Spinal cord (tissue), 10 donors: Measurements from ENCODE around the gene RREB1. TPM values are rescaled to one million over a fixed set of nuclear protein-coding genes. Genes with fewer than 3 reads are reported as not detected.

Experiments
- DNase-seq, 6 donors: peaks; one replicate each; pipeline versions ENCODE4 v3.0.0 to v3.0.0-alpha.2; 2013 to 2015; ENCODE audit warnings: low spot score in 6 of 6, low read depth in 4 of 6
- H3K27ac ChIP-seq: one replicate; pipeline ENCODE4 v1.5.1; 2013; ENCODE audit warnings: low read depth, low read length, control low read depth
- H3K27me3 ChIP-seq: one replicate; pipeline ENCODE4 v1.6.1; 2013; ENCODE audit warnings: low read length; ENCODE audit not compliant: control insufficient read depth, insufficient read depth
- H3K36me3 ChIP-seq: one replicate; pipeline ENCODE4 v1.6.1; 2013; ENCODE audit warnings: low read length; ENCODE audit not compliant: control insufficient read depth, insufficient read depth
- H3K4me1 ChIP-seq: one replicate; pipeline ENCODE4 v1.6.1; 2013; ENCODE audit warnings: low read length; ENCODE audit not compliant: control insufficient read depth, insufficient read depth
- H3K4me3 ChIP-seq: one replicate; pipeline ENCODE4 v1.5.1; 2013; ENCODE audit warnings: low read depth, low read length, control low read depth
- H3K9me3 ChIP-seq: one replicate; pipeline ENCODE4 v1.6.1; 2013; ENCODE audit warnings: low read length; ENCODE audit not compliant: control insufficient read depth, insufficient read depth
- WGBS: methylation state at CpG from one replicate; pipeline ENCODE4 v1.1.5; 2013; ENCODE audit warnings: missing lambda C conversion rate; ENCODE audit not compliant: insufficient coverage; 5-methylcytosine and 5-hydroxymethylcytosine counted together
- polyA plus RNA-seq, 2 donors: library from polyadenylated mRNA; unstranded; fragments of 120-200 nt; gene quantifications; one replicate each; pipeline ENCODE4 v1.2.1, GENCODE V29; 2013; ENCODE audit not compliant: insufficient read length in 2 of 2
- total RNA-seq, 2 donors: library from RNA; depleted of rRNA in 1 of 2; stranded (reverse); fragments of 120-200 nt in 1 of 2; fragments of >200 nt in 1 of 2; gene quantifications; one replicate each; pipeline versions ENCODE4 v1.2.3 to v1.2.4, GENCODE V29; 2013 to 2014
- donor health status: healthy.

The RREB1 gene
- total and polyA plus RNA-seq, 4 donors, result 7.2 to 16.4 (median 10.3) TPM

DNA sequence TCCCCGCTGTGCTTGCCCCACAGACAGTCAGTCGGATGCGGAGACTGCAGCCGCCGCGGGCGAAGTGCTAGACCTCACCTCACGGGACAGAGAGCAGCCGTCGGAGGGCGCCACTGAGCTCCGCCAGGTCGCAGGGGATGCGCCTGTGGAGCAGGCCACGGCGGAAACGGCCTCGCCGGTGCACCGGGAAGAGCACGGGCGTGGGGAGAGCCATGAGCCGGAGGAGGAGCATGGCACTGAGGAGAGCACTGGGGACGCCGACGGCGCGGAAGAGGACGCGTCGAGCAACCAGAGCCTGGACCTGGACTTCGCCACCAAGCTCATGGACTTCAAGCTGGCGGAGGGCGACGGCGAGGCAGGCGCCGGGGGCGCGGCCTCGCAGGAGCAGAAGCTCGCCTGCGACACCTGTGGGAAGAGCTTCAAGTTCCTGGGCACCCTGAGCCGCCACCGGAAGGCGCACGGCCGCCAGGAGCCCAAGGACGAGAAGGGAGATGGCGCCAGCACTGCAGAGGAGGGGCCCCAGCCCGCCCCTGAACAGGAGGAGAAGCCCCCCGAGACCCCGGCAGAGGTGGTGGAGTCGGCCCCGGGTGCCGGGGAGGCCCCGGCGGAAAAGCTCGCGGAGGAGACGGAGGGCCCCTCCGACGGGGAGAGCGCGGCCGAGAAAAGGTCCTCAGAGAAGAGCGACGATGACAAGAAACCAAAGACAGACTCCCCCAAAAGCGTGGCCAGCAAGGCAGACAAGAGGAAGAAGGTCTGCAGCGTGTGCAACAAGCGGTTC is 138.8 kb downstream of the RREB1 start:
- no peak overlapping the region for H3K4me3 ChIP-seq
- H3K27ac ChIP-seq, result no peak overlapping the region
- WGBS, result 88% methylated on average over 71 of the region's 71 CpGs
- H3K4me1 ChIP-seq, result peaks cover 4% of the 10 kb centered on the region
- no peaks in the 10 kb centered on the region for H3K9me3 ChIP-seq
- H3K27me3 ChIP-seq, result no peaks in the 10 kb centered on the region
- peaks cover 34% of the 10 kb centered on the region for H3K36me3 ChIP-seq
- no peak for DNase-seq

- H3K36me3 ChIP-seq, result peaks cover 38% of the 10 kb centered on the region
- H3K9me3 ChIP-seq, result no peaks in the 10 kb centered on the region
- H3K27ac ChIP-seq, result no peak overlapping the region
- no peaks in the 10 kb centered on the region for H3K27me3 ChIP-seq
- no peak overlapping the region for H3K4me3 ChIP-seq
- WGBS, result 97% methylated on average over 15 of the region's 15 CpGs
- H3K4me1 ChIP-seq, result peaks cover 8% of the 10 kb centered on the region
- no peak for DNase-seq
These were observed 139.4 kb downstream of the RREB1 start for GRCh38 chr6:7247179-7247456.

DNA sequence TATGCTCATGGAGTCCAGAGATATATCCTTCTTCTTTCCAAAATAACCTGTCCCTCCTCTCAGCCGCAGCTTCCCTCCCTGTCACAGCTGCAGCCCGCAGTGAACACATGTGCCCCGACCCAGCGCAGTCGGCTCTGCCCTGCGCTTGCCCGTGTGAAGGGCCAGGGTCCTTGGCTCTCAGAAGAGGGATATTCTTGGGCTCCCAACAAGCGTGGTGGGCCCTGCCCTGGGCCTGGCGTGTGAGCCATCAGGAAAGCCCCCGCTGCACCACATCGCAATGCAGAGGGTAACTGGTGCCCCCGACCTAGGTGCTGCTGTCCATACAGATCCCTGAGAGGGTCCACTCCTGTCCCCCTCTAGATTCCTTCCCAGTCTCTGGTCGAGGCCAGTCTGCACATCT is 140.1 kb downstream of the RREB1 start:
- 91% methylated on average over 12 of the region's 13 CpGs for WGBS
- no peaks in the 10 kb centered on the region for H3K9me3 ChIP-seq
- H3K36me3 ChIP-seq, result peaks cover 40% of the 10 kb centered on the region
- peaks cover 8% of the 10 kb centered on the region for H3K4me1 ChIP-seq
- H3K27ac ChIP-seq, result no peak overlapping the region
- DNase-seq, result no peak
- no peak overlapping the region for H3K4me3 ChIP-seq
- no peaks in the 10 kb centered on the region for H3K27me3 ChIP-seq

DNA sequence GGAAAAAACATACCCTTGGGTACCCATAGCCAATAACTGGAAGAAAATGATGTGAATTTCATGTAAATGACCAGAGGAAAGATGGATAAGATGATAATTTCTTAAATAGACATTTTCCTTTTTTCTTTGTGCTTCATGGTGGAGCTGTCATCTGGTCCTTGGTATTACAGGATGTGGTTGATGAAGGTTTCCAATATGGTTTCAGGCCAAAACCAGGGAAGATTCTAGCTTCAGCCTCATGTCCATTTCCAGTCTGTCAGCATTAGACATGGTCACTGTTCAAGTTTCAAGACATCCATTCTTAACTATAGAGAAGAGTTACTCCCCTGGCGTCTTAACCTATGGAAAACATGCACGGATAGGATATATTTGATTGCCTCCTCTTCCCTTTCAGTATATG is 141.6 kb downstream of the RREB1 start:
- Histone ChIP-seq H3K27ac (no peak overlapping the region), H3K4me1 (peaks cover 5% of the 10 kb centered on the region), H3K4me3 (no peak overlapping the region), H3K27me3 (no peaks in the 10 kb centered on the region), H3K9me3 (no peaks in the 10 kb centered on the region), H3K36me3 (peaks cover 40% of the 10 kb centered on the region)
- peak in 1 of 6 donors; percentile 34 for DNase-seq
- WGBS, result no CpG with 5 or more reads among the region's 2 CpGs

DNA sequence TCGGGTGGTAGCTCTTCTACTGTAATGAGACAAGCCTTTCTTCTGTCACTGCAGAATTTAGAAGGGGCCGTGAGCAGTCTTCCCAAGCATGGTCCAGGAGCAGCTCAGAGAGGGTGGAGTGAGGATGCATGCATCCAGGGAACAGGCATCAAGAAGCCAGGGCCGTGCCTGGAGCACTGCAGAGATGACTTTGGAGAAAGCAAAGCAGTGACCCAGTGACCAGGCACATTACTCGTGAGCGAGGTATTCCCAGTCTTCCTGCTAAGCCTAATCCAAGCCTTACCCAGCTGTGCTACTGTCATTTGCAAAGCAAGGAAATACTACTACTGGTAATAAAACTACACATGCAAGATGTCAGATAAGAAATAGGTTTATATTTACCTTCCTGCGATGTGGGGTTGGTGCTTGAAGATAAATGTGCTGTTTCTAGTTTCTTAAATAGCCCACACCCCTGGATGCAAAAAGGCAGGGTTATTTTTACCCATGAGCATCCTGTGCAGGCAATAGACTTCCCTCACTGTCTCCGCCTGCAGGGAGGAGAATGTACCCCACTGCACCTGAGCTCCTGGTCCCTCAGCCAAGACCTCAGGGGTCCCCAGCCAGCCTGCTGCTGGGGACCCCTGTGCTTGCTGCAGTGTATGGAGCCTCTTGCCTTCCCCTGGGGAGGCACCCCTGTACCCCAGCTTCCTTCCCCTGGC is 142.3 kb downstream of the RREB1 start:
- Histone ChIP-seq H3K27me3 (no peaks in the 10 kb centered on the region), H3K4me1 (peaks cover 5% of the 10 kb centered on the region), H3K4me3 (no peak overlapping the region), H3K27ac (no peak overlapping the region), H3K36me3 (peaks cover 40% of the 10 kb centered on the region), H3K9me3 (no peaks in the 10 kb centered on the region)
- no peak for DNase-seq
- 75% methylated on average over 4 of the region's 7 CpGs for WGBS

DNA sequence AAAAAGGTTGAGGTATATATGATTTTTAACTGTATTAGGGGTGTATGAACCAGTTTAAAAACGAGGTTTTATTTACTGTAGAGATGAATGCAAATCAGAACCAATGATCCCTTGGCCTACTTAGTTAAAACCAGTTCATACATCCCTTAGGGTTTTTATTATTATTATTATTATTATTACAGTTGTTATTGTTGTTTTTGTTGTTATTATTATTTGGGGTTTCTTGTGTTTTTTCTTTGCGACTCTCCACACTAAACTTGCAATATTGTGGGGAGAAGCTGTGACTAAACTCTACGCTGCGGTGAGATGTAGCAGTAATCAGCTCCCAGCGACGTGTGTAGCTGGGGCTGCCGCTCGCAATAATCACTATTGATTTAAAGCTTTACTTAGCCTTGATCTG is 143.1 kb downstream of the RREB1 start:
- H3K27me3 ChIP-seq, result no peaks in the 10 kb centered on the region
- H3K4me3 ChIP-seq, result no peak overlapping the region
- no peak overlapping the region for H3K27ac ChIP-seq
- no CpG with 5 or more reads among the region's 8 CpGs for WGBS
- H3K9me3 ChIP-seq, result peaks cover 2% of the 10 kb centered on the region
- peaks cover 40% of the 10 kb centered on the region for H3K36me3 ChIP-seq
- H3K4me1 ChIP-seq, result peaks cover 5% of the 10 kb centered on the region
- DNase-seq, result no peak

- DNase-seq, result no peak
- H3K4me3 ChIP-seq, result no peak overlapping the region
- H3K36me3 ChIP-seq, result peaks cover 31% of the 10 kb centered on the region
- H3K4me1 ChIP-seq, result peaks cover 5% of the 10 kb centered on the region
- no peak overlapping the region for H3K27ac ChIP-seq
- peaks cover 4% of the 10 kb centered on the region for H3K9me3 ChIP-seq
- WGBS, result 79% methylated on average over 4 of the region's 6 CpGs
- H3K27me3 ChIP-seq, result no peaks in the 10 kb centered on the region
These were observed 144.0 kb downstream of the RREB1 start for GRCh38 chr6:7251646-7252260.

- no peak overlapping the region for H3K27ac ChIP-seq
- no peaks in the 10 kb centered on the region for H3K27me3 ChIP-seq
These were observed 144.6 kb downstream of the RREB1 start for GRCh38 chr6:7252390-7252789.

DNA sequence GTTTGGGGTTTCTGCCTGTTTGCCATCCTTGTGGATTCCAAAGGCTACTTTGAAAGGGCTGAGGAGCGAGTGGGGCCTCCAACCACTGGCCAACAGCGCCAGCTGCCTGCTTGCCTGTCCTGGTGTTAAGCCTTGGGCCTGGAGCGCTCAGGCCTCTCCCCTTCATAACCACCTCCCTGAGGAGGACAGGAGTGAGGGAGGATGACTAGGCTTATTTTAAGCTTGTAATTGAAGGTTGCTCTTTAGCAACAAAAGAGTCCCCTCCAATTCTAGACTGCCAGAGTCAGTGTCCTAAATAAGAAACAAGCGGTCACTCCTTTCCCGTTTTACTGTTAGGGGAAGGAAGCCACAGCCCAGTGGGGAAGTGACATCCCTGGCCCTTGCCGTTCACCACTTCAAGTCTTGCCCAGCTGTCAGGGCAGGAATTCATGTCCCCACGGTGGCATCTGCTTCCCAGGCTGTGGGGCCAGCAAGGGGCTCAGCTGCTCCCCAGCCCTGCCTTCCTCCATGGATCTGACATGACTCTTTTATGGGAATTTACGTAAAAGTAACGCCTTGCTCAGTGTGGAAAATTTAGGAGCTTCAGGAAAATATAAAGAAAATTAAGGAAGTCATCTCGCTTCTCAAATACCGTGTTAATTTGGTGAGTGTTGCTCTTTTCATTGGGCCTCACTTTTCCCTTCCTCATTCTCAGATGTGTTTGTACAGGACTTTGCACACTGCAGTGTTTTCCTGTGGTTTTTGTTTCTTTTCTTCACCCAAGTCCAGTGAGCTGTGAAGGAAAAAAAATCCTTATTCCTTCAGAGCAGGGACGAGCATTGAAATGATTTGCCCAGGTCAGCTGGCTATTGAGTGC is 147.4 kb downstream of the RREB1 start:
- no peak for DNase-seq
- Histone ChIP-seq H3K9me3 (peaks cover 4% of the 10 kb centered on the region), H3K36me3 (peaks cover 8% of the 10 kb centered on the region), H3K27me3 (no peaks in the 10 kb centered on the region), H3K27ac (no peak overlapping the region), H3K4me3 (no peak overlapping the region), H3K4me1 (peaks cover 10% of the 10 kb centered on the region)
- 60% methylated on average over 3 of the region's 12 CpGs for WGBS

More at GRCh38 chr6:7252390-7252789, 144.6 kb downstream of the RREB1 start:
- peaks cover 5% of the 10 kb centered on the region for H3K4me1 ChIP-seq
- peaks cover 4% of the 10 kb centered on the region for H3K9me3 ChIP-seq
- DNase-seq, result no peak
- no peak overlapping the region for H3K4me3 ChIP-seq
- WGBS, result 91% methylated on average over 2 of the region's 4 CpGs
- H3K36me3 ChIP-seq, result peaks cover 25% of the 10 kb centered on the region
